Measurements from ENCODE around the gene ZNF682.
"Not testable (repeated sequence)": the region's sequence is repeated elsewhere in the genome, so short reads cannot be mapped to it uniquely, and the experiment has no call there.

Gene ZNF682

GRCh38 chr19:20039203-20039723, at the start of gene ZNF682:
TSS of gene ZNF682 (minus strand) at chr19:20039505. CDS start at chr19:20039345, 160 bp downstream.
- in situ Hi-C loops (cut with MboI; ENCODE audit: low sequenced_read_pairs), result no loop called here

DNA sequence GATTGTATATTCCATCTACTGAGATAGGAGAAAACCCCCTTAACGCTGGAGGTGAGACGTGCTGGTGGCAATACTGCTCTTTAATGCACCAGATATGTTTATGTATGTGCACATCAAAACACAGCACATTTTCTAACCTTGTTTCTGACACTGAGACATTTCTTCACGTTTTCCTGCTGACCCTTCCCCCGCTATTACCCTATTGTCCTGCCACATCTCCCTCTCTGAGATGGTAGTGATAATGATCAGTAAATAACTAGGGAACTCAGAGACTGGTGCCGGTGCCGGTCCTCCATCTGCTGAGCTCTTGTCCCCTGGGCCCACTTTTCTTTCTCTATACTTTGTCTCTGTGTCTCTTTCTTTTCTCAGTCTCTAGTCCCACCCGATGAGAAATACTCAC, 43.6 kb upstream of the ZNF682 start:
- in situ Hi-C loops (cut with MboI; ENCODE audit: low sequenced_read_pairs), result not testable (repeated sequence)

DNA sequence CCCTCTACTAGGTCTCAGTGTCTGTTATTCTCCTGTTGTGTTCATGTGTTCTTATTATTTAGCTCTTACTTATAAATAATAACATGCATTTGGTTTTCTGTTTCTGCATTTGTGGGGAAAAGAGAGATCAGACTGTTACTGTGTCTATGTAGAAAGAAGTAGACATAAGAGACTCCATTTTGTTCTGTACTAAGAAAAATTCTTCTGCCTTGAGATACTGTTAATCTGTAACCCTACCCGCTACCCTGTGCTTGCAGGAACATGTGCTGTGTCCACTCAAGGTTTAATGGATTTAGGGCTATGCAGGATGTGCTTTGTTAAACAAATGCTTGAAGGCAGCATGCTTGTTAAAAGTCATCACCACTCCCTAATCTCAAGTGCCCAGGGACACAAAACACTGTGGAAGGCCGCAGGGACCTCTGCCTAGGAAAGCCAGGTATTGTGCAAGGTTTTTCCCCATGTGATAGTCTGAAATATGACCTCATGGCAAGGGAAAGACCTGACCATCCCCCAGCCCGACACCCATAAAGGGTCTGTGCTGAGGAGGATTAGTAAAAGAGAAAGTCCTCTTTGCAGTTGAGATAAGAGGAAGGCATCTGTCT, 43.0 kb upstream of the ZNF682 start:
- in situ Hi-C loops (cut with MboI; ENCODE audit: low sequenced_read_pairs), result not testable (repeated sequence)

DNA sequence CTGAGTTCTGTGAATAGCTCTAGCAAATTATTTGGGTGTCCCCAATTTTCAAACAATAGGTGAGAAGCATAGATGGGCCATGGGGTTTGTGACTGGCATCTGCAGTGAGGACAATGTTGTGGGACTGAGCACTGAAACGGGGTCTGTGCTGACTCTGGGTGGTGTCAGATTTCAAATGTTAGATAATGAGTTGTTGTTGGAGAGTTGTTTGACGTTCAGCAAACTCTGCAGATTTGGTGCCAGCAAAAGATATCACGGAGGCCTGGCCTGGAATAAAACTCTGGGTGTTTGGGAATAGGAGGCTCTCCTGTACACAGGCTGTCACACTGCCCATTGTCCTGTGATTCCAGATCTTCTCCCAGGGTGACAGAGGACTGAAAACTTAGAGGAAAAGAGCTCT, 41.4 kb upstream of the ZNF682 start:
- in situ Hi-C loops (cut with MboI; ENCODE audit: low sequenced_read_pairs), result no loop called here

GRCh38 chr19:20079476-20079875, 40.2 kb upstream of the ZNF682 start:
- in situ Hi-C loops (cut with MboI; ENCODE audit: low sequenced_read_pairs), result no loop called here

- in situ Hi-C loops (cut with MboI; ENCODE audit: low sequenced_read_pairs), result no loop called here
Measured at GRCh38 chr19:20078581-20079031, 39.3 kb upstream of the ZNF682 start.

DNA sequence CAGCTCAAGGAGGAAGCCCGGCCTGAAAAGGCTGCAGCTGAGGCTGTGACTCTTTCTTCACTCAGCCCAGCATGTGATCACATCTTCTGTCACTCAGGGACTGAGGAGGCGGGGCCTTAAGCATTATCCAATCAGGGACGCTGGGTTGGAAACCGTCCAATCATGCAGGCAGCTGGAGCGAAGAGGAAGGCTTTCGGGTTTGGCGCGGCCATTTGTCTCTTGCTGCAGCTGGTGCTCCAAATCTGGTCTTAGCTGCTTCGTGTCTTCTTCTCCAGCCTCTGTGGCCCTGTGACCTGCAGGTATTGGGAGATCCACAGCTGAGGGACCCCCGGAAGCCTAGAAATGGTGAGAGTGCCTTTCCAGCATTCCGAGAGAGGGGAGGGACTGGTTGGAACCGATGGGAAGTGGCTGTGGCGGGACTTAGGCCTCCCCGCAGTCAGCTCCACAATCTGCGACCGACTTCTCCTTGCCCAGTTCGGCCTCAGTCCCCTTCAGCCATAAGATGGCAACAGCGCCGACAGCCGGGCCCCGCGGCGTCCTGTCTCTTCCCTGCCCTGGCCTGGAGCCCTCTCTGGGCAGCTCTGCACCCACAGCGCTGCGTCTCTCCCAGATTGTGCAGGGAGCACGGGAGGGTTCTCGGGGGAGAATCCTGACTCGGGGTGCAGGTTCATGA, 38.6 kb upstream of the ZNF682 start, which contains the start of gene ZNF90:
ZNF90 (plus strand) TSS at position 210 of the 673 bp plus-strand sequence; CDS start at position 343, 133 bp downstream.
- in situ Hi-C loops (cut with MboI; ENCODE audit: low sequenced_read_pairs), result no loop called here

- in situ Hi-C loops (cut with MboI; ENCODE audit: low sequenced_read_pairs), result no loop called here
Measured at GRCh38 chr19:20072936-20073335, 33.6 kb upstream of the ZNF682 start.

- in situ Hi-C loops (cut with MboI; ENCODE audit: low sequenced_read_pairs), result no loop called here
Measured at GRCh38 chr19:20070691-20071090, 31.4 kb upstream of the ZNF682 start.

DNA sequence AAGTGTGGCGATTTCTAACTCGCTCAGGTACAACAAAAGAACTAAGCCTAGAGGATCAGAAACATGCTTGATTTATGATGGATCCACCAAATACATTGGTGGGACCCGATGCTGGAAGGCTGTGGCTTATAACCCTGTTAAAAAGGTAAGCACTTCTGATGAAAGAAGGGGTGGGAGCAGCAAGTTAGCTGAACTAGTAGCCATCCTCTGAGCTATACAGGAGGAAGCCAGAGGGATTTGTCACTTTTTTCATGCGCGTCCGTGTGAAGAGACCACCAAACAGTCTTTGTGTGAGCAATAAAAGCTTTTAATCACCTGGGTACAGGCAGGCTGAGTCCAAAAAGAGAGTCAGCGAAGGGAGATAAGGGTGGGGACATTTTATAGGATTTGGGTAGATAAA, 29.3 kb upstream of the ZNF682 start:
- in situ Hi-C loops (cut with MboI; ENCODE audit: low sequenced_read_pairs), result not testable (repeated sequence)

DNA sequence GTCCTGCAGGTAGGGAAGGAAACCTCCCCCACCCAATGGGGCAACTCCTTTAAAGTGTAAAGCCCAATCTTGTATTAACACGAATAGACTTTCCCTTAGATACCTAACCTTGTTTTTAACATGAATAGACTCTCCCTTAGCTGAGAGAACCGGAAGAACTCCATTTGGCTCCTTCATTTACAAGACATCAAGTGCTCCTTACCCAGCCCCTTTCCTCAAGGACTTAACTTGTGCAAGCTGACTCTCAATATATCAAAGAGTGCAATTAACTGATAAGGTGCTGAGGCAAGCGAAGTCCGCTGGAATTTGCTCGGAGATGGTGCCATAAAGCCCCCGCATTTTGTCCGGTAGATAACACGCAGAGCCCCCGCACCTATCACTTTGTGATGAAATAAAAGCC, 28.6 kb upstream of the ZNF682 start:
- in situ Hi-C loops (cut with MboI; ENCODE audit: low sequenced_read_pairs), result no loop called here

DNA sequence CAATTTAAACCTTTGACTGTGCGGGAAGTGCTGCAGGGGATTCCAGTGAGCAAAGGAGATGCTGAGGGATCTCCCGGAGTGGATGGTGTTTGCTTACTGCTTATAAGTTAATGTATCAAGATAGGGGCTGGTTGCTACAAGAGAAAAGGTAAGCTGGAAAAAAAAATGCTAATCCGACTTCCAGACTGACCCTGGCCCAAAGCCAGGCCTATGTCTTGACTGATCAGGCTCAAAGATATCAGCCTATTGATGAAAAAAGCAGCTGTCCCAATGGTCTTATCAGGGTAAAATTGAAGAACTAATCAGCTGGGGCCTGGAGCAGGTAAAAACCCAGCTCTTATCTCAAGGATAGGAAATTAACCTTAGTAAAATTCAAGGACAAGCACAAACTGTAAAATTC, 27.6 kb upstream of the ZNF682 start:
- in situ Hi-C loops (cut with MboI; ENCODE audit: low sequenced_read_pairs), result no loop called here

GRCh38 chr19:20060282-20060681, 21.0 kb upstream of the ZNF682 start:
- in situ Hi-C loops (cut with MboI; ENCODE audit: low sequenced_read_pairs), result no loop called here

- in situ Hi-C loops (cut with MboI; ENCODE audit: low sequenced_read_pairs), result not testable (repeated sequence)
Measured at GRCh38 chr19:20058738-20059137, 19.4 kb upstream of the ZNF682 start.

GRCh38 chr19:20051841-20052768, 12.8 kb upstream of the ZNF682 start:
- in situ Hi-C loops (cut with MboI; ENCODE audit: low sequenced_read_pairs), result no loop called here

- in situ Hi-C loops (cut with MboI; ENCODE audit: low sequenced_read_pairs), result not testable (repeated sequence)
Measured at GRCh38 chr19:20045742-20046141, 6.4 kb upstream of the ZNF682 start.

DNA sequence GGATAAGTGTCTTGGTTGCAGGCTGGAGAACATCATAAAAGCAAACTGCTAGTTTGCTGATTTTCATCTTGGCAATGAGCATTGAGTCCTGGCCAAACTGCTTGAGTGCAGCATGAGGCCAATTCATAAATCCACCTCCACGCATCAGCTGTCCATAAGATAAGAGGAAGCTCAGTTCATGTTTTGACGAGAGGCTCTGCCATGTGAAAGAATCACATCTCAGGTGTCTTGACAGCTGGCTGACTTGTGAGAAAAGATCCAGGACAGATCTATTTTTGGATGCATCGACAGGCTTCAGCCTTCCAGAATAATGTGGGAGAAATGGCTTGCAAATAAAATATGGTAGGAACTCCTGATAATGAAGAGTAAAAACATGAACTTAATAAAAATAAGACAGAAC, 5.4 kb upstream of the ZNF682 start:
- in situ Hi-C loops (cut with MboI; ENCODE audit: low sequenced_read_pairs), result no loop called here

DNA sequence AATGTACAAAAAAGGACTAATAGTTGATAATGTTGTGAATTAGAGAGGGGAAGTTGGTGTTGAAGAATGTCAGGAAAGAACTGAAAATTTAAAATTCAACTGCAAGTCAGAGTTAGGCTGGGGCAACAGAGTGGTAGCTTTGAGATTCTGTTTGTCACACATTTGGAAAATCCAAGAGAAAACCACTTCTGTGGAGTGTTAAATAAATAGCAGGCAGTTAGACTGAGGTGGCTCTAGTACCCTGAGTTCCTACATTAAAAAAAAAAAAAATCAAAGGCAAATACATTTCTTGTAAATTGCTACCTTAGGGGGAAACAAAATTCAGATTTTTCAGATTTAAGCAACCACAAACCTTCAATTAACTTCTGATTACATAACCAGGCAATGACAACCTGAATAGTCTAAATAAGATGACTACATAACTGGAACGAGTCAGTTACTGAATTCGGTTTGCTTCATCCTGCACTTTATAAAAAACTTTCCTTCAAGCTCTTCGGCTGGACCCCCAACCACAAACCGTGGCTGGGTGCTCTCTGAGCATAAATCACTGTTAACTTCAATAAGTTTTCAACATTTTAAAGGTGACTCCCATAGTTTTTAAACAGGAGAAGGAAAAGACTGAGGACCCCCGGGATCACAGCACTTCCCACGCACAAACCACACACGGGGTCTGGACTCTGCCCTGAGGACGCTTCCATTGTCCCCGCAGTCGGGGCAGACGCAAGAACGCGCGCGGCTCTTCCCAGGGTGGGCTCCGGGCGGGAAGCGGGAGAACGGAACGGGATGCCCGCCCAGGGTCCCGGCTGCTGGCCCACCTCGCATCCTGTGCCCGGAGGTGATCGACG, 725 bp downstream of the ZNF682 start:
- in situ Hi-C loops (cut with MboI; ENCODE audit: low sequenced_read_pairs), result no loop called here

DNA sequence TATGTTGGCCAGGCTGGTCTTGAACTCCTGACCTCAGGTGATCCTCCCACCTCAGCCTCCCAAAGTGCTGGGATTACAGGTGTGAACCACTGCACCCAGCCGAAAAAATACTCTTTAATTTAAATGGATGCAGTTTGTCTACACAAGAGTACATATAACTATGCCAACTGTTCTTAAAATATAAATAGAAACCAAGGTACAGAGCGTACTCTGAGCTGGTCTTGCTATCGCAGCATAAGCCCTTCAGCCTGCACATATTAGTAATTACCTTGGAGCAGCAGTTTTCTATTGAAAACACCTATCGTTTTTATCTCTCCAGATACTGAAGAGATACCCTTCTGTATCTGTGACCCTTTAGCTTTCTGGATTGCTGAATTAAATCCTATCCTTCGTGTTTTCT, 3.4 kb downstream of the ZNF682 start:
- in situ Hi-C loops (cut with MboI; ENCODE audit: low sequenced_read_pairs), result no loop called here

GRCh38 chr19:20028611-20029010, 10.7 kb downstream of the ZNF682 start:
- in situ Hi-C loops (cut with MboI; ENCODE audit: low sequenced_read_pairs), result no loop called here
